Activated CD4-positive, CD25-positive, alpha-beta regulatory T cell (primary cell): ENCODE measurements around the gene ZNF44.
"Not testable (repeated sequence)": the region's sequence is repeated elsewhere in the genome, so short reads cannot be mapped to it uniquely, and the experiment has no call there.

Source experiments
- DNase-seq, 4 experiments: peaks; one replicate each; lab custom pipeline; 2025; lab: John Stamatoyannopoulos, UW

Gene ZNF44

DNA sequence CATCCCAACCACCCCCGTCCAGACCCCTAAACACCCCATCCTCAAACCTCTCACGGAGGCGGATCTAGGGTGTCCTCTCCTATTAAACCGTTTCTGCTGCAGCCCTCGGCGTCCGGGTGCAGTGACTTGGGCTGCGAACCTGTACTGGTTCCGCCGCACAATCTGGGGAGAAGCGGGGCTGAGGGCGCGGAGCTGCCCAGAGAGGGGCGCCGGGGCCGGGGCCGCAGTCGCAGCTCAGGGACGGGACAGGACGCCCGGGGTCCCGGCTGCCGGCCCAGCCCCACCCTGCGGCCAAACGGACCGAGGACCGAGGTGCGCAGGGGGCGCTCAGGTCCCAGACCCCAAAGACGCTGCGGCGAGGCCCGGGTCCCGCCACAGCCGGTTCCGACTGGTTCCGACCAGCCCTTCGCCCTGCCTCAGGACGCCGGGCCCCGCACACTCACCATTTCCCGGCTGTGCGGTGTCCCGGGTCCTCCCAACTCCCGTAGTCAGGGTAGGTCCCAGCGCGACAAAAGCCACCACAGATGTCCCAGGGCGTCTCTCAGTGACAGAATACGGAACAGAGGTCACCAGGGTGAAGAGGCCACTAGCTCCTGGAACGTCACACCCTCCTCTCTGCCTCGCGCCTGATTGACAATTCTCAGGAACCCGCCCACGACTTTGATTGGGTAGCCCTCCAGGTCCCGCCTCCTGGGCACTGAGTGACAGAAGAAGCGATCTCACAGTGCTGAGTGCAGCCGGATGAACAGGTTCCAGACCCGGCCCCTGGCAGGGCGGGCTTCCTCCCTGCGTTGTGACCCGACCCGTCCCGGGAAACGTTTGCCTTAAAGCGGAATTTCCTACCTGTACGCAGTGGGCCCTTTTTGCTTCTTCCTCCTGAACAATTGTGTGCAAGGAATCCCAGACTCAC lies at the start of gene ZNF44:
Gene ZNF44, minus strand, starts transcription at position 635 of the 910 bp plus-strand sequence. Its CDS starts 189 bp downstream, at position 446.
- peak; percentile 74 to 91 (median 87) for DNase-seq

DNA sequence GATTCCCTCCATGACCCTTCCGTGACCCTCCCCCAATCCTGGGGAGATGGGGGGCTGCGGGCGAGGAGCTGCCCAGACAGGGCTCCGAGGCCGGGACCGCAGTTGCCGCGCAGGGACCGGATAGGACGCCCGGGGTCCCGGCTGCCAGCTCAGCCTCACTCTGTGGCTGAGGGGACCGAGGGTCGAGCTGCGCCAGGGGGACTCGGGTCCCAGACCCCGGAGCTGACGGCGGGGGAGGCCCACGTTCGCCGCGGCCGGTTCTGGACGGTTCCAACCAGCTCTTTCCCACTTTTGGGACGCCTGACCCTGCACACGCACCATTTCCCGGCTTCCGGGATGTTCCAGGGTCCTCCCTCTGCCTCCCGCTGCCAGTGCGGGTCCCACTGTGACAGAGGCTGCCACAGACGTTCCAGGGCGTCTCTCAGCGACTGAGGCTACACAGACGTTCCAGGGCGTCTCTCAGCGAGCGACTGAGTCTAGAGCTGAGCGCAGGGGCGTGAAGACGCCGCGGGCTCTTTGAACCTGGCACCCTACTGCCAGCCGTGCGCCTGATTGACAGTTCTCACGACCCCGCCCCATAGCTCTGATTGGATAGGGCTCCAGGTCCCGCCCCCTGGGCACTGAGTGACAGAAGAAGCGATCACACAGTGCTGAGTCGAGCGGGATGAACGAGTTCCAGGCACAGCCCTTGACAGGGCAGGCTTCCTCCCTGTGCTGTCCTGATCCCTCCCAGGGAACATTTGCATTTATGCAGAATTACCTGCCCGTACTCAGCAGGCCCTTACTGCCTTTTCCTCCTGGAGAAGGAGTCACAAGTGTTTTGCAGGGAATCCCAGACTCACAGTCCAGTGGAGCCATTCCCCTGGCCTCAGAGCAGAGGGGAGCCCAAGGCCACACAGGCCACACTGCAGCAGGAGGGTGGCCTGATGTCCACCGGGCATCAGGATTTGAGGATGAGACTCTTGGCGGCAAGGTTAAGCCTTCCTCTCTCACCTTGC lies 38.8 kb upstream of the ZNF44 start, which contains the start of gene ZNF563:
Gene ZNF563, minus strand, starts transcription at position 472 of the 998 bp plus-strand sequence. Its CDS starts 151 bp downstream, at position 321.
- peak; percentile 92 to 96 (median 93) for DNase-seq

DNA sequence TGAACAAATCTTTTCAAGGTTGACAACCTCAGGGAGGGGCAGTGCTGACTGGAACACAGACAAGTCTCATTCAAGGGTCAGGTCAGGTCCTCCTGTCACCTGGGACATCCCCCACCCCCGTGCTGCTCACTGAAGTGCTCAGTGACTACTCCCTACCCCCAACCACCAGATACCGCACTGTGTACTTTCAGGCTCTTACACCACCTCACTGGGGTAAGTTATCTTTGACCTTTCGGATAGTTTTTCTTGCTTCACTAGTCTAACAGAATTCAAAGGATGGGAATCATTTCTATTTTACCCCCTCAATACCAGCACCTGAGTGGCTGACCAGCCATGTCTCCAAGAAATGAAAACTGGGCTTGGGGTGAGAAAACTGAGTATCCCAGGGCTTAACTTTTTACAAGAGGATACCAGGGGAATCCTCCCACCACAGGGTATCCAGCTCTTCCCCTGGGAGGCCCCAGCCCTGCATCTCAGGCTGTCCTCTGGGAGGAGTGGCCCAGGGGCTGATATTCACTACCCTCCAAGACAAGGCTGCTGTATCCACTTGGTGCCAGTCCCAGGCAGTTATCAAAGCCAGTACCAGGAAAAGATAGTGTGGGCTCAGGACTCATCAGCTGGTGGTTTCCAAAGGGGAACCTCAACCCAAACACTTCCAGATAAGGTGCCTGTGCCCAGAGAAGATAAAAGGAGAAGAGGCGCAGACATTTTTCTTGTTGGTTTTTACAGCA lies 36.7 kb upstream of the ZNF44 start:
- DNase-seq = peak in 3 of 4 experiments; percentile 6 to 51 (median 36)

DNA sequence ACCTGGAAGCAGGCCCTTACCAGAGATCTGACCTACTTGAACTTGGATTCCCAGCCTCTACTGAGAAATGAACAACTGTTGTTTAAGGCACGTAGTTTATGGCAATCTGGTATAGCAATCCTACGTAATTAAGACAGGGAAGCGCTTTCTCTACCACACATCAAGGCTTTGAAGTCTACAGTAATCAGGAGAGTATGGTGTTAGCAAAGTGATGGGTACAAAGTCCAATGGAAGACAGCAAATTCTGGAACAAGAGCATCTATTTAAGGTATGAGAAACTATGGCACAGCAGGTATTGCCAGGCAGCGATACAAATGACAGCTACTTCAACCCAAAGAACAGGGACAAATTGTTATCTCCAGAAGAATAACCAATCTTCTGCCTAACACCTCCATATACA lies 35.7 kb upstream of the ZNF44 start:
- DNase-seq = no peak

DNA sequence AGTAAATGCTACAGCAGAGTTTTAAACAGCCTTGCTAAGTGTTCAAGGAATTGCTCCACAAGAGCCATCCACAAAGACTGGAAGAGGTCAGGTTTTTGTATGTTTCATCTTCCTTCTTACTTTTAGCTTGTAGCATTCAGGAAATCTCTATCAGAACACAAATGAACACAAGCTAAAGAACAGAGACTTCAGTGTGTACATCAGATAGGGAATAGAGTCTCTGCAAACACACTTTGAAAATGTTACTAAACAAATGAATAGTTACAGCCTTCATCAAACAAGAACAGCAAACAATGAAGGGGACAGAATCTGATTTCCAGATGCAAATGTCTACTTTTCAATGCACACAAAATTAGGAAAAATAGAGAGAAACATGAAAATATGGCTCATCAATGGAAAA lies 31.0 kb upstream of the ZNF44 start:
- DNase-seq = no peak

DNA sequence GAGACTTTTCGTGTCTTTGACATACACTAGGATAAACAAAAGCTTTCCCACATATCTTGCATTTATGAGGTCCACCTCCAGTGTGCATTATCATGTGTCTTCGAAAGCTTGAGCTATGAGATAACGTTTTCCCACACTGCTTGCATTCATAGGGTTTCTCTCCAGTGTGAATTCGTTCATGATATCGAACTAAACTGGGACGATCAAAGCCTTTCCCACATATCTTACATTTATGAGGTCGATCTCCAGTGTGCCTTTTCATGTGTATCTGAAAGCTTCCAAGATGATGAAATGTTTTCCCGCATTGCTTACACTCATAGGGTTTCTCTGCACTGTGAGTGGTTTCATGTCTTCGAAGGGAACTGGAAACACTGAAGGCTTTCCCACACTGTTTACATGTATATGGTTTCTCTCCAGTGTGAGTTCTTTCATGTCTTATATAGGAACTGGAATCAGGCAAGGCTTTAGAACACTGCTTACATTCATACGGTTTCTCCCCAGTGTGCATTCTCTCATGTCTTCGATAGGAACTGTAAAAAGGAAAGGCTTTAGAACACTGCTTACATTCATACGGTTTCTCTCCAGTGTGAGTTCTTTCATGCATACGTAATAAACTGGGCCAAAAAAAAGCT lies 24.2 kb upstream of the ZNF44 start:
- no peak for DNase-seq

DNA sequence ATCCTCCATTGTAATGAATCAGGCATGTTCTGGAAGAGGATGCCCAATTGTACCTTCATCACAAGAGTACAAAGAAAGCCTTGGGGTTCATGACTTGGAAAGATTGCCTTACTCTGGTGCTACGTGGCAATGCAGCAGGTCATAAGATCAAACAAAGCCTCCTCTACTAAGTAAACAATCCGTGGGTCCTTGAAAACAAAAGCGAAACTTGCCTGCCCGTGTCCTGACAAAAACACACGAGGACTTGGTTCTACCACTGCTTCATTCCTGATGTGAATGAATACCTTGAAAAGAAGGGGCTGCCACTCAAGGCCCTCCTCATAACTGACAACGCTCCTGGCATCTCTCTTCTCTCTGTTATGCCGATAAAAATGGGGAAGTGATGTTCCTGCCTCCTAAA lies 19.9 kb upstream of the ZNF44 start:
- DNase-seq = no peak

DNA sequence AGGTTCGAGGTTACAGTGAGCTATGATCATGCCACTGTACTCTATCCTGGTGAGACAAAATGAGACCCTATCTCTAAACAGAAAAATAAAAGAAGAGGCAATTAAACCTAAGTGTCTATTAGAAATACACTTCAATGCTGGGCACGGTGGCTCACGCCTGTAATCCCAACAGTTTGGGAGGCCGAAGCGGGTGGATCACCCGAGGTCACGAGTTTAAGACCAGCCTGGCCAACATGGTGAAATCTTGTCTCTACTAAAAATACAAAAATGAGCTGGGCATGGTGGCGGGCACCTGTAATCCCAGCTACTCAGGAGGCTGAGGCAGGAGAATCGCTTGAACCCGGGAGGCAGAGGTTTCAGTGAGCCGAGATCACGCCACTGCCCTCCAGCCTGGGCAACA lies 14.2 kb upstream of the ZNF44 start:
- not testable (repeated sequence) for DNase-seq

DNA sequence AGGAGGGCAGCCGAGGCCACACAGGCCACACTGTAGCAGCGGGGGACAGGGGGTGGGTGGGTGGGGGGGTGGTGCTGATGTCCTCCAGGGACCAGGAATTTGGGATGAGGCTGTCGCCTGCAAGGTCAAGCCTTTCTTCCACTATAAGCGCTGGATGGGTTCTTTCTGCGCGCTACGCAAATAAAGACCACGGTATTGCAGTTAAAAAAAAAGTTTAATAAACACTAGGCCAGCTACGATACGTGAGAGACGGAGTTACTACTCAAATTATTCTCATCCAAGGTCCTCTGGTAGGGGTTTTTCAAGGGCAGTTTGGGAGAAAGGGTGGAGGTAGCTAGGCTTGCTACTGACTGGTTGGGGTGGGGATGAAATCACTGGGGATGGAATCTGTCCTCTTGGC lies 508 bp upstream of the ZNF44 start:
- DNase-seq = no peak

DNA sequence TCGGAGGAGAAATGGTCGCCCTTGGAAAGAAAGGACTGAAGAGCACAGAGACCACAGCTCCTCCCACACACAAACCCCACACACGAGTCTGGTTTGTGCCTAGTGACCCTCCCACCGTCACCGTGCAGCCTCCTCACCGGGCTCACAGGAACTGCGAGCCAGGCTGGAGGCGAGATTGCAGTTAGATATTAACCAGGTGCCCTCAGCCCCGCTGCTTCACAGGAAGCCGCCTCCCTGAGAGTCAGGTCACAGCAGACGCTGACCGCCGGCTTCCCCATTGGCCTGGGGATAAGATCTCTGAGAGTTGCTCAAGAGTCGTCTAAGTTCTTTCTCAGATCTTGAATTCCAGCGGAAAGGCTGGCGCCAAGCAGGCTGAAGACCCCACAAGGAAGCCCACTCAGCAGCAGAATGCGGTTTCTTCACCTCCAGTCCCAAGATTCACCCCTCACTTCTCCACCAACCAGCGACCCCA lies 870 bp downstream of the ZNF44 start:
- peak in 3 of 4 experiments; percentile 12 to 35 (median 34) for DNase-seq

DNA sequence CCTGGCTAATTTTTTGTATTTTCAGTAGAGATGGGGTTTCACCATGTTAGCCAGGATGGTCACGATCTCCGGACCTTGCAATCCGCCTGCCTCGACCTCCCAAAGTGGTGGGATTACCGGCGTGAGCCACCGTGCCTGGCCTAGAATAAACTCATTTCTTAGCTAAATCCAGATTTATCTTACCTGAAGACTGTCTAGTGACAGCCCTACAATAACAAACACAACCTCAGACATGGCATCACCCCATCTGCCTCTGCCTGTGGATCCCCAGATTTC lies 5.0 kb downstream of the ZNF44 start:
- DNase-seq = no peak

DNA sequence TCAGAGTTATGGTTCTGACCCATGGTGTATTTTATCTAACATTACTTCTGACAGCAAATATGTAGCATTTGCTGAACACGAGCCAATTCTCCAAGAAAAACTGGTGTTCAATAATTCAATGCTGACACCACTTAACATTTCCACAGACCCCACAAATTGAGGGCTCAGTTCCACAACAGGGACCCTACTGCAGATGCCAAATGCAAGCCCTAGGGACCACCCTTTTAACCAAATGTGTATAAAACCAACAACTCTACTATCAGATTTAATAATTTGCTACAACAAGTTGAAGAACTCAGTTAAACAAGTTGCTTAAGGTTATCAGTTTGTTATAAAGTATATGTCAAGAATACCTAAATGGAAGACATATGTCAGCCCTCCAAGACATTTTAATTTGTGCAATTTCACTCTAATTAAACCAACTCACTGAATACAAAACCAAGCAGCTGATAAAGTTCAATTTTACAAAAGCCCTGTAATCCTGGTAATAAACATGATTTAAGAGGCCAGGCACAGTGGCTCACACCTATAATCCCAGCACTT lies 6.7 kb downstream of the ZNF44 start:
- DNase-seq = no peak

DNA sequence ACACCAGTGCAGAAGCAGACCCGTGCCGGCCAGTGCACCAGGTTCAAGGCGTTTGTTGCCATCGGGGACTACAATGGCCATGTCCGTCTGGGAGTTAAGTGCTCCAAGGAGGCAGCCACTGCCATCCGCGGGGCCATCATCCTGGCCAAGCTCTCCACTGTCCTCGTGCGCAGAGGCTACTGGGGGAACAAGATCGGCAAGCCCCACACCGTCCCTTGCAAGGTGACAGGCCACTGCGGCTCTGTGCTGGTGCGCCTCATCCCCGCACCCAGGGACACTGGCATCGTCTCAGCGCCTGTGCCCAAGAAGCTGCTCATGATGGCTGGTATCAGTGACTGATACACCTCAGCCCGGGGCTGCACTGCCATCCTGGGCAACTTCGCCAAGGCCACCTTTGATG lies 10.1 kb downstream of the ZNF44 start:
- no peak for DNase-seq

DNA sequence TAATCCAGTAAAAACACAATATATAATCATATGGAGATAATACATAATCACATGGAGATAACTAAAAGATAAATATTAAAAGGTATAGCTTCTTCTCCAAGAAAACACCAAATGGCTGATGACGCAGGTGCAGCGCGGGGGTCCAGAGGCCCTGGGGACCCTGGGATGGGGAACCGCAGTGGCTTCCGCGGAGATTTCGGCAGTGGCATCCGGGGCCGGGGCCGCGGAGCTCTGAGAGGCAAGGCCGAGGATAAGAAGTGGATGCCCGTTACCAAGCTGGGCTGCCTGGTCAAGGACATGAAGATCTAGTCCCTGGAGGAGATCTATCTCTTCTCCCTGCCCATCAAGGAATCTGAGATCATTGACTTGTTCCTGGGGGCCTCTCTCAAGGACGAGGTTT lies 10.5 kb downstream of the ZNF44 start:
- no peak for DNase-seq

DNA sequence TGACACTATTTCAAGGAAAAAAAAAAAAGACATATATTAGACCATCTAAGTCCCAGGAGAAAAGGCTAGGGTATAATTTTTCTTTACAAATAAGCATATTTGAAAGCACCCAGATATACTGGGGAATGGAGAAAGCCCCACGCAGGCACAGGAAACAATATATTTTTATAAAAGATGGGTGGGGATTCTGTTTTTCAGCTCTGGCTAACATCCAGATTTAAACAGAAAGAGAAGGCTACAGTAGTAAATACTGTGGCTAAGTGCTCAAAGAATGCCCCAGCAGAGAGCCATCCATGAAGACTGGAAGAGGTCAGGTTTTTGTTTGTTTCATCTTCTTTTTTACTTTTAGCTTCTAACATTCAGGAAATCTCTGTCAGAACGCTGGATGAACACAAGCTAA lies 16.0 kb downstream of the ZNF44 start:
- no peak for DNase-seq

DNA sequence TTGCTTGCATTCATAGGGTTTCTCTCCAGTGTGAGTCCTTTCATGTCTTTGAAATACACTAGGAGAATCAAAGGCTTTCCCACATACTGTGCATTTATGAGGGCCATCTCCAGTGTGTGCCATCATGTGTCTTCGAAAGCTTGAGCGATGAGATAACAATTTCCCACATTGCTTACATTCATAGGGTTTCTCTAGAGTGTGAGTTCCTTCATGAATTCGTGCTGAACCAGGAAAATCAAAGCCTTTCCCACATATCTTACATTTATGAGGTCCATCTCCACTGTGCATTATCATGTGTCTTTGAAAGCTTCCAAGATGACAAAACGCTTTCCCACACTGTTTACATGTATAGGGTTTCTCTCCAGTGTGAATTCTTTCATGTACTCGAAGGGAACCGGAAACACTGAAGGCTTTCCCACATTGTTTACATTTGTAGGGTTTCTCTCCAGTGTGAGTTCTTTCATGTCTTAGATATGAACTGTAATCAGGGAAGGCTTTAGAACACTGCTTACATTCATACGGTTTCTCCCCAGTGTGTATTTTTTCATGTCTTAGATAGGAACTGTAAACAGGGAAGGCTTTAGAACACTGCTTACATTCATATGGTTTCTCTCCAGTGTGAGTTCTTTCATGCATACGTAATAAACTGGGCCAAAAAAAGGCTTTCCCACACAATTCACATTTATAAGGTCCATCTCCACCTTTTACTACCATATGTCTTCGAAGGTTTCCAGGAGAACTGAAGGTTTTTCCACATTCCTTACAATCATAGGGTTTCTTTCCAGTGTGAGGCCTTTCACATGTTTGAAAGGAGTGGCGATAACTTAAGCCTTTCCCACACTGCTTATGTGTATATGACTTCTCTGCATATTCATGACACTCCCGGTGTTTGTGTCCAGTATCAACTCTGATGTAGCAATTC lies 21.4 kb downstream of the ZNF44 start:
- DNase-seq = no peak

DNA sequence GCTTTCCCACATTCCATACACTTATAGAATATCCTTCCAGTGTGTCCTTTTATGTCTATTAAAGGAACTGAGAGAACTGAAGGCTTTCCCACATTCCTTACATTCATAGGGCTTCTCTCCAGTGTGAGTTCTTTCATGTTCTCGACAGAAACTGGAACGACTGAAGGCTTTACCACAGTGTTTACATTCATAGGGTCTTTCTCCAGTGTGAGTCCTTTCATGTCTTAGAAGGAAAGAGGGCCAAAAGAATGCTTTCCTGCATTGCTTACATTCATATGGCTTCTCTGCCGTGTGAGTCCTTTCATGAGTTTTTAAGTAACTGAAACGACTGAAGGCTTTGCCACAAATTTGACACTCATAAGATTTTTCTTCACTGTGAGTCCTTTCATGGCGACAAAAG lies 22.3 kb downstream of the ZNF44 start:
- DNase-seq = no peak

DNA sequence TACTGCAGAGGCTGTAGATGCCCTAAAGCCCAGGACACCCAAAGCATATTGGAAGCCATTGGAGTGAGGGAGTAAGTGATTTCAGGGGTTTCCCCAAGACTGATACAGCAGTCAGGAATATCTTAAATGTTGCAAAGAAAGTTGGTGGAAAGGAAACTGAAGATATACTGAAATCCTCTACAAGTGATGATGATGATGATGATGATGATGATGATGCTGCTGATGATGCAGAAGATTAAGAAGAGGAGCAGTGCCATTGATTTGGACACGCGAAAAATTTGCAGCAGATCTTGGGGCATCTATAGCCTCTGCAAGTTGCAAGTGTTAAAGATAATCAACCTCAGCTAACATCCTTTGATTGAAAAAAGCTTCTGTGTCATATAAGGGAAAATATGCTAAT lies 23.8 kb downstream of the ZNF44 start:
- DNase-seq = no peak

DNA sequence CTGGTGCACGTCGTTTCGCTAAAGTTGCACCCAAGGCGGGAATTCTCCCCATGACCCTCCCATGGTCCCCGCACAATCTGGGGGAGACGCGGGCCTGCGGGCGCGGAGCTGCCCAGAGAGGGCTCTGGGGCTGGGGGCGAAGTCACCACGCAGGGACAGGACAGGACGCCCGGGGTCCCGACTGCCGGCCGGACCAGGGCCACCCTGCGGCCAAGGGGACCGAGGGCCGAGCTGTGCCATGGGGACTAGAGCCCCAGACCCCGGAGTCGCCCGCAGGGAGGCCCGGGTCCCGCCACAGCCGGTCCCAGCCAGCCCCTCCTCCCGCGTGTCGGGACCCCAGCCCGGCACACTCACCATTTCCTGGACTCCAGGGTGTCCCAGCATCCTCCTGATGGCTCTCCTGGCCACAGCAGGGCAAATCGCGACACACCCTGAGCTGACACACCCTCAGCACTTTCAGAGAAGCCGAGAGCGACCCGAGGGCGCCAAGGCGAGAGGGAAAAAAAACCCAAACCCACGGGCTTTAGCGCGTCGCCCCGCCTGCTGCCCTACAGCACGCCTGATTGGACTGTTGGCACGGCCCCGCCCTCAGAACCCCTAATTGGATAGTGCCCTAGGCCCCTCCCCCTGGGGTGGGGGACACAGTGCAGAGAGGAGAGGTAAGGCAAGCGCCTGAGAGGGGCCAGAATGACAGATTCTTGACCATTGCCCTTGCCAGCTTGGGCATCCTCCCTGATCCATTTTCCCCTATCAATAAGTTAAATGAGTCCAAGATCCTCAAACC lies 28.6 kb downstream of the ZNF44 start:
- no peak for DNase-seq
